ENCODE data around the gene CARD19.

CARD19 gene

GRCh38 chr9:93064392-93065134 lies 31.5 kb upstream of the CARD19 start:
- no peak for DNase-seq (ENCODE audit: low read depth)

GRCh38 chr9:93065135-93065720 lies 30.8 kb upstream of the CARD19 start:
- no peak for DNase-seq (ENCODE audit: low read depth)

- DNase-seq (ENCODE audit: low read depth) = no peak
These were observed 28.9 kb upstream of the CARD19 start for GRCh38 chr9:93066978-93067603.

- no peak for DNase-seq (ENCODE audit: low read depth)
These were observed 27.1 kb upstream of the CARD19 start for GRCh38 chr9:93068956-93069355.

GRCh38 chr9:93071464-93071863 lies 24.6 kb upstream of the CARD19 start:
- no peak for DNase-seq (ENCODE audit: low read depth)

GRCh38 chr9:93072383-93072795 lies 23.6 kb upstream of the CARD19 start:
- DNase-seq (ENCODE audit: low read depth) = no peak

GRCh38 chr9:93076101-93076791 lies 19.8 kb upstream of the CARD19 start:
- DNase-seq (ENCODE audit: low read depth) = no peak

GRCh38 chr9:93076792-93077128 lies 19.3 kb upstream of the CARD19 start:
- DNase-seq (ENCODE audit: low read depth) = no peak

GRCh38 chr9:93077367-93077766 lies 18.6 kb upstream of the CARD19 start:
- DNase-seq (ENCODE audit: low read depth) = no peak

GRCh38 chr9:93077811-93078210 lies 18.2 kb upstream of the CARD19 start:
- no peak for DNase-seq (ENCODE audit: low read depth)

- no peak for DNase-seq (ENCODE audit: low read depth)
These were observed 16.6 kb upstream of the CARD19 start for GRCh38 chr9:93079371-93079770.

GRCh38 chr9:93080406-93080805 lies 15.6 kb upstream of the CARD19 start:
- DNase-seq (ENCODE audit: low read depth) = no peak

GRCh38 chr9:93081081-93081529 lies 14.9 kb upstream of the CARD19 start:
- no peak for DNase-seq (ENCODE audit: low read depth)

GRCh38 chr9:93081931-93082330 lies 14.1 kb upstream of the CARD19 start:
- DNase-seq (ENCODE audit: low read depth) = no peak

- DNase-seq (ENCODE audit: low read depth) = no peak
These were observed 13.1 kb upstream of the CARD19 start for GRCh38 chr9:93082841-93083411.

GRCh38 chr9:93083592-93084470 lies 12.2 kb upstream of the CARD19 start:
- DNase-seq (ENCODE audit: low read depth) = no peak

GRCh38 chr9:93084471-93084881 lies 11.5 kb upstream of the CARD19 start:
- DNase-seq (ENCODE audit: low read depth) = no peak

GRCh38 chr9:93085676-93086075 lies 10.3 kb upstream of the CARD19 start:
- DNase-seq (ENCODE audit: low read depth) = no peak

GRCh38 chr9:93086447-93087224 lies 9.4 kb upstream of the CARD19 start:
- no peak for DNase-seq (ENCODE audit: low read depth)

GRCh38 chr9:93087971-93088655 lies 7.9 kb upstream of the CARD19 start:
- DNase-seq (ENCODE audit: low read depth) = no peak

All from fibroblast of the conjunctiva (primary cell).